Erythroblast (primary cell): ENCODE results near the gene SPATA17.
A peak's percentile ranks its signal among the peaks of the same experiment; 100 is the strongest.

Source experiments
- DNase-seq, 2 experiments: peaks; one replicate each; lab custom pipeline; 2025; lab: John Stamatoyannopoulos, UW
- GATA1 ChIP-seq: IDR thresholded peaks from 2 replicates; pipeline ENCODE4 v1.6.1; 2011; ENCODE audit warnings: low read depth, mild to moderate bottlenecking, control low read depth, low read length, moderate library complexity
- POLR2A ChIP-seq: IDR thresholded peaks from 2 replicates; pipeline ENCODE4 v1.6.1; 2011; ENCODE audit warnings: mild to moderate bottlenecking, low read length

The SPATA17 gene

DNA sequence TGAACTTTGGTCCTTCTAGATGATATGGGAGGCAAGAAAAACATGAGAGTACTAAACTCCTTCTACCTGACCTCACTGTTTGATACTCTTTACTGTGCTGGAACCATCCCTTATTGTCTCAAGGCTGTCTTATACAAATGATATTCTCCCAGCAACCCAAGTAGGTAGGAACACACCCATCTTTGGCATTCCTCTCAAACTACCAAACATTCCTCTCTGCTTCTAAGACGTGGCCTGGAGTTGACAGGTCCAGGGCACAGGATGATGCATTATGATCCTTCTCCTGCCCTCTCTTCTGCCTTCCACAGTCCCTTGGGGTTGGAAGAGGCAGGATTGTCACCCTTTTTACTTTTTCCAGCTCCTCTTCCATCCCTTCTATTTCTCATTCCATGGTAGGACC is 90.5 kb downstream of the SPATA17 start:
- TF ChIP-seq GATA1 (no peak), POLR2A (no peak)
- no peak for DNase-seq

DNA sequence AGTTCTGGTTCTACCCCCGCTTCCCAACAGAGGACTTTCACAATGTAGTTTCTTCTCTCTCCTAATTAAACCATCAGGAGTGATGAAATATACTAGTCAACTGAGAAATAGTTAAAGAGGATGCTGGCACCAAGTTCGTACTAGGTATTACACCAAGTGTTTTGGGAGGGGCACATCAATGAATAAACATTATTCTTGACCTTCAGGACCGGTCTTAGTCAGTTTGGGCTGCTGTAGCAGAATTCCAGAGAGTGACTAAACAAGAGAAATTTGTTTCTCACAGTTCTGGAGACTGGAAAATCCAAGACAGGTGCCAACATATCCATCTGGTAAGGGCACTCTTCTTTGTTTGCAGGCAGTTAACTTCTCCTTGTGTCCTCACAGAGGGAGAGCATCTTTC is 103.8 kb downstream of the SPATA17 start:
- DNase-seq: no peak
- TF ChIP-seq POLR2A (no peak), GATA1 (no peak)

- TF ChIP-seq POLR2A: no peak
- no peak for TF ChIP-seq GATA1
- peak; percentile 16 to 27 for DNase-seq
Measured at GRCh38 chr1:217747156-217747769, 116.1 kb downstream of the SPATA17 start.

DNA sequence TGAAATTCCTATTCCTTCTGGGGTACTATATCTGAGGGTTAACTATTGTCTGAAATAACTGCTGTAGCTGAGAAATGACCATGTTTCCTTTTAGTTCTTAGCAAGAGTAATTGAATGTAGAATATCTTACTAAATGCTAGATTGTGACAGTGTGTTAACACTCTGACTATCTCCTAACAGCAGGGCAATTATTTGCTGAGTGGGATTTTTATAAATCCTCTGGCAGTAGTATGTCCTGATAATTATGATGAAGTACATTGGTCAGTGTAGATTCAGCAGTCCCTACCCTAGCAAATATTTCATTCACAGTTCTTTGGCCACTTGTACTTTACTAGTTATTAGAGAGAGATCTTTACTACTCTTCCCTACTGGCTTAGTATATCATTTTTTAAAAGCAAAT is 138.6 kb downstream of the SPATA17 start:
- no peak for TF ChIP-seq POLR2A
- no peak for TF ChIP-seq GATA1
- no peak for DNase-seq

DNA sequence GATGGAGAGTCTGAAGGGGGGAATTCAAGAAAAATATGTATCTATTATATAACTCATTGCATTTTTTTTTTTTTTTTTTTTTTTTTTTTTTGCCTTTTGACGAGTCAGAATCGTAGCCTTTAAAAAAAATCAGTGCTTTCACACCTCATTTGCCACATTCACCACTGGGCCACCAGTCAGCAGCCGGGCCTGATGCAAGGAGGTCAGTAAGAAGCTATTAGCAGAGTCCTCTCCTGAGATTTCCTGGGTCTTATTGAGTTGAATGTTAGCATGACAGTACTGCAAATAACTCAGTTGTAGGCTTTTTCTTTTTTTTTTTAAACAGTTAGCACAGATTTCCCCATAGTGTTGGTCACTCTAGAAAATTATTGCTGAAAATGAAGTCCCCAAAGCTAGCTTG is 139.8 kb downstream of the SPATA17 start:
- DNase-seq: no peak
- TF ChIP-seq POLR2A (no peak), GATA1 (no peak)

GRCh38 chr1:217776693-217777092 is 145.5 kb downstream of the SPATA17 start:
- no peak for TF ChIP-seq GATA1
- no peak for TF ChIP-seq POLR2A
- DNase-seq: no peak

DNA sequence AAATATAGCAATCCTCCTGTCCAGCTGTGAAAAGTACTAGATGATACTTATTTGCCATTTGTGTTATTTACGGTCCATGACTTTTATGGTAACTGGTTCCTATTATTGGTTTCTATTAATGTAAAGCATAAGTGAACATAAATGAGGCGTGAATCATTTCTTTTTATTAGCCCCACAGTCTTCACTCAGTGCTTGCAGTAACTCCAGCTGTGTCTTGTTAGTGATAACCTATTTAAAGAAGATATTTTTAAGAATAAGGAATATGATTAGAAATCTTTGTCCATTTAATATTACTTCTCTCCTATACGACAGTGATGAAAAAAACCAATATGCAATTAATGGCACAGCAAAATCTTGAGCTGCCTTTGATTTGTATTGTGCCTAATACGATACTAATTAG is 149.9 kb downstream of the SPATA17 start:
- TF ChIP-seq POLR2A: no peak
- no peak for TF ChIP-seq GATA1
- no peak for DNase-seq

GRCh38 chr1:217791091-217791490 is 159.9 kb downstream of the SPATA17 start:
- DNase-seq: no peak
- no peak for TF ChIP-seq GATA1
- no peak for TF ChIP-seq POLR2A

GRCh38 chr1:217805792-217806191 is 174.6 kb downstream of the SPATA17 start:
- DNase-seq: no peak
- TF ChIP-seq GATA1: no peak
- TF ChIP-seq POLR2A: no peak

- no peak for TF ChIP-seq GATA1
- DNase-seq: no peak
Measured at GRCh38 chr1:217812175-217812574, 181.0 kb downstream of the SPATA17 start.

- TF ChIP-seq GATA1 (no peak), POLR2A (no peak)
- DNase-seq: no peak
Measured at GRCh38 chr1:217813031-217813430, 181.9 kb downstream of the SPATA17 start.

GRCh38 chr1:217837691-217838090 is 206.5 kb downstream of the SPATA17 start:
- TF ChIP-seq POLR2A (no peak), GATA1 (no peak)
- DNase-seq: no peak

- no peak for DNase-seq
Measured at GRCh38 chr1:217839161-217839560, 208.0 kb downstream of the SPATA17 start.

GRCh38 chr1:217846733-217847132 is 215.6 kb downstream of the SPATA17 start:
- TF ChIP-seq GATA1: no peak
- no peak for TF ChIP-seq POLR2A
- no peak for DNase-seq

More at GRCh38 chr1:217839161-217839560, 208.0 kb downstream of the SPATA17 start:
- TF ChIP-seq GATA1 (no peak), POLR2A (no peak)

DNA sequence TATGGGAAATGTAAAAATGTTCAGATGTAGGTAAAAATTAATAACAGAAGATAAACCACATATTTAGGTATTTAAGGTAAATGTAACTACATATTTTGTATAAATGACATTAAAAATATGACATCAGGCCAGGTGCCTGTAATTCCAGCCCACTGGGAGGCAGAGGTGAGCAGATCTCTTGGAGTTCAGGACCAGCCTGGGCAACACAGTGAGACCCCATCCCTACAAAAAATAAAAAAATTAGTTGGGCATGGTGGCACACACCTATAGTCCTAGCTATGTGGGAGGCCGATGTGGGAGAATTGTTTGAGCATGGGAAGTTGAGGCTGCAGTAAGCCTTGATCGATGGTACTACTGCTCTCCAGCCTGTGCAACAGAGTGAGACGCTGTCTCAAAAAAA is 216.5 kb downstream of the SPATA17 start:
- TF ChIP-seq POLR2A (no peak), GATA1 (no peak)

More for the DNA sequence above, 216.5 kb downstream of the SPATA17 start:
- no peak for DNase-seq
